Fibroblast of skin of abdomen (primary cell): Measurements from ENCODE around the gene TMEM163.
"Not testable (repeated sequence)": the region's sequence is repeated elsewhere in the genome, so short reads cannot be mapped to it uniquely, and the experiment has no call there.

Source experiments
- DNase-seq: peaks from one replicate; pipeline ENCODE4 v3.0.0-alpha.2; 2013

Gene TMEM163

GRCh38 chr2:134610871-134611270, 107.9 kb downstream of the TMEM163 start:
- no peak for DNase-seq

DNA sequence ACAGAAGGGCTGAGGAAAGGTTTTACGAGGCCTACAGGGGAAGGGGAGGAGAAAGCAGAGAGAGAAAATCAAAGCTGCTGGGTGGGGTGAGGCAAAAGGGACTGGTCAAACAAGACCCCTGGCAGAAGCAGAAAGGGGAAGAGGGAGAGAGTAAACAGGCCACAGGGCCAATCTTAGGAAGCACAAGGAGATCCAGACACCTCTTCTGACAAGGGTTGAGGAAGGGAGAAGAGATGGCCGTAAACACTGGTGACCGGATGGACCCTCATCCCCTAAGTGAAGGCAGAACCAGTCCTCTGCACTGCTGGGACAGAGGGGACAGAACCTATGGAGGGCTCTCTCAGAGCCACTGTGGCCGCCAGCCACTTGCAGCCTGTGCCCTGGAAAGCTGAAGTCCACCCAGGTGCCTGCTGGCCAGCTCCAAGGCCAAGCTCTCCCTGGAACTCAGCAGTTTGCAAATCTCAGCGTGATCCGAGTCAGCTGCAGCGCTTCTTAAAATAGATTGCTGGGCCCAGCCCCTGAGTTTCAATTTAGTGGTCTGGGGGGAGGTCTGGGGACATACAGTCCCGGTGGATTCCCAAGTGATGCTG, 108.8 kb downstream of the TMEM163 start:
- DNase-seq: no peak

DNA sequence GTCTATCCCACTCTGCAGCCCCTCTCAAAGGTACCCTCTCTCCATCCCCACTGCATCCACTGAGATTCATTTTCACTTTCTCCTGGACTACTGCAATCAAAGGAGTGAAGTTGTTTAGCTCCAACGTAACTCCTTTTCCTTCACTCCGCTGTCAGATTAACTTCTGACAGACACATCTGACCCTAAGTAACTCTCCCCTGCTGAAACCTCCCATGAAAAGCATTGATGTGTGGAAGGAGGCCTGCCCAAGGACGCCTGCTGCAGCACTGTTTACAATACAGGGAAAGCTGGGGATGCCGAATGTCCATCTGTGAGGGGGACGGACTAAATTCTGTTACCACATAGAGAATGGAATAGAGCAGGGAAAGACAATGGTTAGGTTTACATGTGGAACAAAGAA, 114.8 kb downstream of the TMEM163 start:
- no peak for DNase-seq

GRCh38 chr2:134602666-134603065, 116.1 kb downstream of the TMEM163 start:
- DNase-seq: no peak

GRCh38 chr2:134601264-134601663, 117.5 kb downstream of the TMEM163 start:
- no peak for DNase-seq

GRCh38 chr2:134600208-134600607, 118.6 kb downstream of the TMEM163 start:
- DNase-seq: no peak

DNA sequence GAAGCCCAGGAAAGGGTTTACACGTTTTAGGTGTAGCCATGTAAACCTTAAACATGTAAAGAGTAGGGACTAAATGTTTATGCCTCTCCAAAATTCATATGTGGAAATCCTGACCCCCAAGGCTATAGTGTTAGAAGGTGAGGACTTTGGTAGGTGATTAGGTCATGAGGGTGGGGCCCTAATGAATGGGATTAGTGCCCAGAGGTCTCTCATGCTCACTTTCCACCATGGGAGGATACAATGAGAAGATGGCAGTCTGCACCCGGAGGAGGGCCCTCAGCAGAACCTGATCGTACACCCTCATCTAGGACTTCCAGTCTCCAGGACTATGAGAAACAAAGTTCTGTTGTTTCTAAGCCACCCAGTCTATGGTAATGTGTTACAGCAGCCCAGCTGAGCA, 119.6 kb downstream of the TMEM163 start:
- no peak for DNase-seq

DNA sequence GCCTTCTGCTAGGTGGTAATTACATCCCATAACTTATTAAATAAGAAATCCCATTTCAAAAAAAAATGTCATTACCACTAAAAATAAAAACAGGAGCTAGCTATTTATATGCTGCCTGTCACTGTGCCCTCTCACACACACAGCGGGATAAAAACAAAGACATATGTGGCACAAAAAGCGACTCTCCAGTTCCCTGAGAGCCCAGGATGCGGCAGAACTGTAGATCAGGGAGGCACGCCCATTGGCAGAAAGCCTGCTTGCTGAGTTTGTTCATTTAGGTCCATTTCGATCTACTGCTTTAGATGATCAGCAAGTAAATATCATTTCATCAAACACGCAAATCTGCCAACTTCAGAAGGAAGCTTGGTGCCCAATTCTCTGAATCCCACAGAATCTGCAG, 124.4 kb downstream of the TMEM163 start:
- no peak for DNase-seq

- DNase-seq: no peak
Observed at GRCh38 chr2:134593519-134593918, 125.3 kb downstream of the TMEM163 start.

DNA sequence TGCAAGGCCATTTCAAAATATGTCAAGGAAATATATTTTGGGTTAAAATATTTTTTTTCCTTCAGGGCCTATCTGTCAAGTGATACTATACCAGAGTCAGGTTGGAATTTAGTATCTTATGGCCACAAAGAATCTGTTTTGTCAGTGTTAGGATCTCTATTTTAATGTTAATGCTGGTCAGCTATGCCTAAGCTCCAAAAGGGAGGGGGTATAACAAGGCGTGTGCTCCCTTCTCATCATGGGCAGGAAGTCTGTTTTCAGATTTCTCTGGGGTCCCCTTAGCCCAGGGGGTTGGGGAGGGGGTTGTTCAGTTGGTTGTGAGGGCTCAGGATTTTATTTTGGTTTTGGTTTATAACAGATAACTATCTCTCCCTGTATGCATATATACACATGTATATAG, 126.4 kb downstream of the TMEM163 start:
- no peak for DNase-seq

- no peak for DNase-seq
Observed at GRCh38 chr2:134591526-134591925, 127.3 kb downstream of the TMEM163 start.

- no peak for DNase-seq
Observed at GRCh38 chr2:134590679-134591078, 128.1 kb downstream of the TMEM163 start.

DNA sequence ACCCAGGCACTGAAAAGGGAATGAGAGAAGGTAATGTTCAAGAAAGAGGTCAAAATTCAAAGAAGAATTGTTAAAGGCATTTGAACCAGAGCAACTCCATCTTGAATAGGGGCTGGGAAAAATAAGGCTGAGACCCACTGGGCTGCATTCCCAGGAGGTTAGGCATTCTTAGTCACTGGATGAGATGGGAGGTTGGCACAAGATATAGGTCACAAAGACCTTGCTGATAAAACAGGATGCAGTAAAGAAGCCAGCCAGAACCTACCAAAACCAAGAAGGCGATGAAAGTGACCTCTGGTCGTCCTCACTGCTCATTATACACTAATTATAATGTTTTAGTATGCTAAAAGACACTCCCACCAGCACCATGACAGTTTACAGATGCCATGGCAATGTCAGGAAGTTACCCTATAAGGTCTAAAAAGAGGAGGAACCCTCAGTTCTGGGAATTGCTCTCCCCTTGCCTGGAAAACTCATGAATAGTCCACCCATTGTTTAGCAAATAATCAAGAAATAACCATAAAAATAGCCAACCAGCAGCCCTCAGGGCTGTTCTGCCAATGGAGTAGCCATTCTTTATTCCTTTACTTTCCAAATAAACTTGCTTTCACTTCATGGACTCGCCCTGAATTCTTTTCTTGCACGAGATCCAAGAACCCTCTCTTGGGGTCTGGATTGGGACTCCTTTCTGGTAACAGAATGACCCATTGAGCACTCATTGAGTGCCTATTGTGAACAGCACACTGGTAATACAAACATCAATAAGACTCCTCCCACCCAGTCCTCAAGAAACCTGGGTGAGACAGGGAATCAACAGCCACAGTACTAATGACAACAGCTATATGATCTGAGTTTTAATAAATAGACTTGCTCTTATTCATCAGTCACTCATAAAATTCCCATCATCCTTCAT, 129.4 kb downstream of the TMEM163 start:
- DNase-seq: not testable (repeated sequence)

GRCh38 chr2:134588556-134588955, 130.2 kb downstream of the TMEM163 start:
- no peak for DNase-seq

- DNase-seq: no peak
Observed at GRCh38 chr2:134586326-134586965, 132.4 kb downstream of the TMEM163 start.

DNA sequence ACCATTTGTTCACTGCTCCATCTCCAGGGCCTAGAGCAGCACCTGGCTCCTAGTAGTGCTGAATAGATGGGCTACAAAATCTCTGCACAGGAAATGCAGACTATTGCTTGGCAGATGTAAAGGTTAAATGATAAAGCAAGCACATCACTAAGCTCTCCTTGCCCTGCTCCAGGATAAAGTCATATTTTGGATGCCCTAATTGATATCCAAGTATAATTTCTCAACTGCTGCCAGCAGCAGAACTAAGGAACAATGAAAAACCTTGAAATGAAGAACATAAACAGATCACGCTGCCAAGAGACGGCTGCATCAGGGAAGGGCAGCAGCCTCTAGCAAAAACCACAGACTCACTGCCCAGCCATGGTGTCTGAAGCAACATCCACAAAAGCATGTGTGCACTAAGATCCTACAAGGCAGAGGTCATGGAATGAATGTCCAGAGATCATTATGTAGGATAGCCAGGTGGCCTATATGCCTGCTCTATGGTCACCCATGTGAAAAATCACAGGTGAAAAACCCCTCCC, 134.7 kb downstream of the TMEM163 start:
- no peak for DNase-seq

DNA sequence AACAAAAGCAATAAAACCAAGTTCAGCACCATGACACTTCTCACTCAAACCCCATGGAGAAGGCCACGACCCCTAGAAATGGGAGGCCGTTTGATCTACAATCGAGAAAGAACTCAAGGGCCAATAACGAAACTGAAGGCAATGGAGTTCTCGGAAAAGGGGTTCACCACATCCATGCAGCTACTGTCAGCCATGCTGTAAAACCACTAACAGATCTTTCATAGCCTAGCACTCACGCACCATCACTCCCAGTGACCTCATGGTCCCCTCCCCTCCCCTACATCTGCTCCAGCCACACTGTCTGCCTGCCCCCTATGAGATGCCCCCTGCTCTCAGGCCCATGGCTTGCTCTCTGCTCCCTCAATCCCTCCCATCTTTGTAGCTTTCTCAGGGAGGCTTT, 135.3 kb downstream of the TMEM163 start:
- DNase-seq: no peak

DNA sequence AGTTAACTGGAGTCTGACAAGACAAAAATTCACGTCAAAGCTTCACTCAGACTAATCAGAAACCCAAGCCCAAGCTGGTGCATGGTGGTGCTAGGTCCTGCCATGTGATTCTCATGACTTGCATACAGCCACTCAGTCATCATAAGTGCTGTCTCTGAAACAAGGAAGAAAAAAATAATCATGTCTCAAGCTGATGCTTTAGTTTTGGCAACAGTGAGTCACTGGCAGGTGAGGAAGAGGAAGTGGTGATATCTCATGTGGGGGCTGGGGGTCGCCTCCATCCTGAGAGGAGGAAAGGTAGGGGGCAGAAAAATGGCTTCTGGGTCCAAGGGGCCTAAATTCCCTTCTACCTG, 136.3 kb downstream of the TMEM163 start:
- DNase-seq: no peak

GRCh38 chr2:134581877-134582546, 136.8 kb downstream of the TMEM163 start:
- no peak for DNase-seq

DNA sequence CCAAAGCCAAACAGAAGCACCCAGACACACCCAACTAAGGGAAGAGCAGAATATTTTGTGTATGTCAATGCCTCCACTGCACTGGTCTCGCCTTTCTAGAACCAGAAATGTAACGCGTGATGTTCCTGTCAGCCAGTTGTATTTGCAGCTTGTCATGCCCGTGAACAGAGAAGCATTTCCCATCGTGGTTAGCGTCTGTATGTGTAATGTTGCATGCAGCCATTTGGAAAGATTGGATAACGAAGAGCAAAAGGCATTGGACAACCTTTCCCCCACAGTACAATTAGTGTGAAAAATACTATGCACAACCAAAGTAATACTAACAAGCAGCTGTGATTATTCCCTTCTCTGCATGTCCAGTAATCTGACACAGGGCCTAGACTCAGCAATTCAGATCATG, 140.5 kb downstream of the TMEM163 start:
- no peak for DNase-seq

DNA sequence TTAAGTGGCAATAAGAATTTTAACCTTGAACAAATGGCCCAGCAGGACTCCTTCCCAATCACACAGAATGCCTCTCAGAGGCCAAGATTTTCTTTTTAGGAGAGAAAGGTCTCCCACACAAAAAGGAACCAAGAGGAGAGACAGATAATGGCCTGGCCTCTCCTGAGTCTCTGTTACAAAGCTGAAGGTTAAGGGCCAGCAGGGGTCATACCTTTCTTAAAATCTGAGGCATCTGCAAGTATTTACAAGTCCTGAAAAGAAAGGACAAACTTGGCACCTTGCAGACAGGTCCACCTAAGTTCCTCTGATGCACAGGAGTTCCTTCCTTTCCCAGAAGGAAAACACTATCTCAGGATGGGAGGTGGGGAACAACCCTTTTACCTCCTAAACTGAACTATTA, 142.3 kb downstream of the TMEM163 start:
- no peak for DNase-seq

- DNase-seq: no peak
Observed at GRCh38 chr2:134575888-134576287, 142.9 kb downstream of the TMEM163 start.
